Hepatocyte (in vitro differentiated cells): ENCODE measurements around the gene WSCD1. TPM values are rescaled to one million over a fixed set of nuclear protein-coding genes. Genes with fewer than 3 reads are reported as not detected.

ENCODE experiments used
- DNase-seq: peaks from one replicate; pipeline ENCODE4 v3.0.0-alpha.2; 2016; ENCODE audit warnings: low spot score
- H2AFZ ChIP-seq: fragments of 200-600 bp; sonication (generic); 2 replicates; pipeline ENCODE4 v1.6.0; 2016; ENCODE audit warnings: antibody characterized with exemption, mild to moderate bottlenecking
- H3K27ac ChIP-seq: fragments of 200-600 bp; sonication (generic); 2 replicates; pipeline ENCODE4 v1.5.1; 2016; ENCODE audit warnings: mild to moderate bottlenecking
- H3K27me3 ChIP-seq: fragments of 200-600 bp; sonication (generic); 2 replicates; pipeline ENCODE4 v1.6.1; 2016
- H3K36me3 ChIP-seq: fragments of 200-600 bp; sonication (generic); replicated peaks from 2 replicates; pipeline ENCODE4 v1.5.1; 2016; ENCODE audit warnings: low read depth; ENCODE audit not compliant: insufficient read depth
- H3K4me1 ChIP-seq: fragments of 200-600 bp; sonication (generic); 2 replicates; pipeline ENCODE4 v1.5.1; 2016; ENCODE audit warnings: mild to moderate bottlenecking, moderate library complexity; ENCODE audit not compliant: insufficient read depth
- H3K4me2 ChIP-seq: fragments of 200-600 bp; sonication (generic); 2 replicates; pipeline ENCODE4 v1.6.0; 2016
- H3K4me3 ChIP-seq: fragments of 200-600 bp; sonication (generic); 2 replicates; pipeline ENCODE4 v1.5.1; 2016; ENCODE audit warnings: mild to moderate bottlenecking
- H3K79me2 ChIP-seq: fragments of 200-600 bp; sonication (generic); 2 replicates; pipeline ENCODE4 v1.6.0; 2017; ENCODE audit warnings: mild to moderate bottlenecking
- H3K9me2 ChIP-seq: fragments of 200-600 bp; sonication (generic); replicated peaks from 2 replicates; pipeline ENCODE4 v1.6.0; 2017; ENCODE audit warnings: mild to moderate bottlenecking; ENCODE audit not compliant: insufficient read depth
- H3K9me3 ChIP-seq: fragments of 200-600 bp; sonication (generic); 2 replicates; pipeline ENCODE4 v1.5.1; 2016; ENCODE audit warnings: low read depth, mild to moderate bottlenecking
- H4K20me1 ChIP-seq: fragments of 200-600 bp; sonication (generic); 2 replicates; pipeline ENCODE4 v1.6.0; 2016; ENCODE audit warnings: mild to moderate bottlenecking; ENCODE audit not compliant: insufficient read depth, poor library complexity, severe bottlenecking
- CTCF ChIP-seq: fragments of 200-600 bp; sonication (generic); IDR thresholded peaks from 2 replicates; pipeline ENCODE4 v1.5.1; 2016; ENCODE audit warnings: antibody characterized with exemption, mild to moderate bottlenecking; ENCODE audit not compliant: poor library complexity
- EZH2 ChIP-seq: fragments of 200-600 bp; sonication (generic); IDR thresholded peaks from 2 replicates; pipeline ENCODE4 v1.6.1; 2016; ENCODE audit warnings: antibody characterized with exemption, mild to moderate bottlenecking, borderline replicate concordance
- EZH2phosphoT487 ChIP-seq: fragments of 200-600 bp; sonication (generic); IDR thresholded peaks from one replicate; pipeline ENCODE4 v1.6.1; 2018; ENCODE audit warnings: antibody characterized with exemption, mild to moderate bottlenecking, low read depth, moderate library complexity; ENCODE audit not compliant: unreplicated experiment, severe bottlenecking
- WGBS: methylation state at CpG from one replicate; pipeline ENCODE4 v1.1.6; 2016; ENCODE audit warnings: low lambda C conversion rate; ENCODE audit errors: missing lambda C conversion rate; 5-methylcytosine and 5-hydroxymethylcytosine counted together
- polyA plus RNA-seq: library from polyadenylated mRNA; unstranded; fragments of >200 nt; fragmentation: Nextera tagmentation; extraction: Ambion mirVana; gene quantifications from 2 replicates; pipeline ENCODE4 v1.2.1, GENCODE V29; 2016
- total RNA-seq: library from RNA; depleted of rRNA; stranded (reverse); fragments of >200 nt; gene quantifications from 2 replicates; pipeline ENCODE4 v1.2.3, GENCODE V29; 2014

WSCD1 gene
- total and polyA plus RNA-seq, 2 experiments from 2014 or later: 1.5 to 4.4 TPM

GRCh38 chr17:6066183-6066948 lies 3.8 kb upstream of the WSCD1 start:
- Histone ChIP-seq H3K79me2 (no peaks in the 10 kb centered on the region), H4K20me1 (no peaks in the 10 kb centered on the region), H3K36me3 (no peaks in the 10 kb centered on the region), H3K9me2 (no peaks in the 10 kb centered on the region), H3K27ac (no peak overlapping the region), H2AFZ (no peak overlapping the region), H3K4me2 (no peak overlapping the region), H3K4me3 (no peak overlapping the region), H3K4me1 (peaks cover 3% of the 10 kb centered on the region), H3K27me3 (peaks cover 36% of the 10 kb centered on the region), H3K9me3 (no peaks in the 10 kb centered on the region)
- 74% methylated on average over 10 of the region's 10 CpGs for WGBS
- DNase-seq: peak; percentile 22
- TF ChIP-seq EZH2 (no peak), EZH2phosphoT487 (no peak), CTCF (no peak)

- Histone ChIP-seq H3K27me3 (peaks cover 43% of the 10 kb centered on the region), H3K9me3 (no peaks in the 10 kb centered on the region), H4K20me1 (no peaks in the 10 kb centered on the region), H3K4me1 (peaks cover 3% of the 10 kb centered on the region), H3K79me2 (no peaks in the 10 kb centered on the region), H3K36me3 (no peaks in the 10 kb centered on the region), H3K4me3 (no peak overlapping the region), H3K4me2 (no peak overlapping the region), H3K27ac (no peak overlapping the region), H2AFZ (no peak overlapping the region), H3K9me2 (no peaks in the 10 kb centered on the region)
- 68% methylated on average over 5 of the region's 5 CpGs for WGBS
- no peak for DNase-seq
- TF ChIP-seq EZH2: no peak
- no peak for TF ChIP-seq EZH2phosphoT487
- TF ChIP-seq CTCF: no peak
Observed at GRCh38 chr17:6067060-6067459, 3.1 kb upstream of the WSCD1 start.

GRCh38 chr17:6070430-6070912 lies 292 bp downstream of the WSCD1 start:
- Histone ChIP-seq H3K9me3 (no peaks in the 10 kb centered on the region), H3K4me2 (peak overlapping the region; percentile 97), H2AFZ (no peak overlapping the region), H3K4me3 (peak overlapping the region; percentile 49), H3K9me2 (no peaks in the 10 kb centered on the region), H3K4me1 (peaks cover 3% of the 10 kb centered on the region), H3K27ac (no peak overlapping the region), H3K79me2 (no peaks in the 10 kb centered on the region), H3K36me3 (no peaks in the 10 kb centered on the region), H3K27me3 (peaks cover 53% of the 10 kb centered on the region), H4K20me1 (no peaks in the 10 kb centered on the region)
- 0% methylated on average over 1 of the region's 70 CpGs for WGBS
- TF ChIP-seq EZH2: no peak
- no peak for TF ChIP-seq CTCF
- no peak for TF ChIP-seq EZH2phosphoT487
- no peak for DNase-seq
